GM04504 (cell line): ENCODE data around the gene KRTAP10-8.
"Not testable (repeated sequence)": the region's sequence is repeated elsewhere in the genome, so short reads cannot be mapped to it uniquely, and the experiment has no call there.

Source experiments
- DNase-seq: peaks from one replicate; pipeline ENCODE4 v3.0.0-alpha.2; 2012; ENCODE audit warnings: low read depth

Gene KRTAP10-8

DNA sequence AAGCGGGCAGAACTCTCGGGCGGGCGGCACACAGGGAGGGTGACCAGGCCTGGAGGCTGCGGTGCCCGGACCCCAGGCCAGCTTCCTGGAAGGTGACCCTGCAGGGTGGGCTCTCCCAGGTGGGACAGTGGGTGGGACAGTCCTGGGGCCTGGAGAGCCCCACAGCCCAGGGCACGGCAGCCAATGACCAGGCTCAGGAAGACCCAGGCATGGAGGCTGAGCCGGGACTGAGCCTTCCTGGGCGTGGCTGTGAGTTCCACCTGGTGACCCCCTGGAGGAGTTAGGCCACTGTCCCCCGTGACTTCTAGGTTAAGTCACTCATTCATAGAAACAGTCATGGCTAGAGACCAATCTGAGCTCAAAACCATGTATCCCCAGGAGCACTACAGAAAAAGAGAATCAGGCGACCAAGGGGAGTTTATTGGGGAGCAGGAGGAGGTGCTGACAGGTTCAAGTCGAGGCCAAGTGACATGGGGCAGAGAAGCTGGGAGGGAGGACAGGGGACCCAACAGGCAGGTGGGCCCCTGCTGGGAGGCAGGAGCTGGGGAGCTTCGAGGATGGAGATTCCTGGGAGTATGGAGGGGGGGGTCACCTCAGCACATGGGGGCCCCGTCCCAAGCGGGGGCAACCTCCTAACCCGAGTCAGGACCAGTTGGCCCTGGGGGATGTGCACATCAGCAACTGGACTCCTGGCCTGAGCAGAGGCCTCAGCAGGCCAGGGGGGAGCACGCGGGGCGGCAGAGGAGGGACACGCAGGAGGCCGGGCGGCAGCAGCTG lies 32.6 kb upstream of the KRTAP10-8 start:
- no peak for DNase-seq

DNA sequence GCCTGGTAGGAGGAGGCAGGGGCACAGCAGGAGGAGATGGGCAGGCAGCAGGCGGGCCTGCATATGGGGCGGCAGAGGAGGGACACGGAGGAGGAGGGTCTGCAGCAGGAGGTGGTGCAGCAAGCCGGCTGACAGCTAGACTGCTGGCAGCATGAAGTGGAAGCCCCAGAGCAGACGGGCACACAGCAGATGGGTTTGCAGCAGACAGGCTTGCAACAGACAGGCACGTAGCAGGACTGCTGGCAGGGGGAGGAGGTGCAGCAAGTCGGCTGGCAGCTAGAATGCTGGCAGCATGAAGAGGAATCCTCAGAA lies 32.1 kb upstream of the KRTAP10-8 start:
- DNase-seq: no peak

DNA sequence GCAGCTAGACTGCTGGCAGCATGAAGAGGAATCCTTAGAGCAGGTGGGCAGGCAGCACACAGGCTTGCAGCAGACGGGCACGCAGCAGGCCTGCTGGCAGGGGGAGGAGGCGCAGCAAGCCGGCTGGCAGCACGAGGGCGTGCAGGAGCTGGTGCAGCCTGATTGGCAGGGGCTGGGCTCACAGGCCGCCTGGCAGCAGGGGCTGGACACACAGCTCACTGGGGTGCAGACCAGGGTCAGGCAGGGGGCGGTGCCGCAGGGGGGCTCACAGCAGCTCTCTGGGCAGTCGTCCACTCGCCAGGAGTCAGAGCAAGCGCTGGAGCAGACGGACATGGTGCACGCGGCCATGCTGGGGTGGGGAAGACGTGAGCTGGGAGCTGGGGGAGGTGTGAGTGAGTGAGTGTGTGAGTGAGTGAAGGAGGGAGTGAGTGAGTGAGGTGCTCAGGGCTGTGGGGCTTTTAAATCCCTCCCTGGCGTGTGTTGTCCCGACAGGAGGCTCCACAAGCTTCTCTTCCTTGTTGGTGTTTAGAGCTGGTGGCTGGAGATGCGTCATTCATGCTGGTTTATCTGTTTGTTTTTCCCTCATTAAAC lies 31.6 kb upstream of the KRTAP10-8 start, which contains the start of gene KRTAP10-5:
Gene KRTAP10-5 (minus strand): TSS at position 374 of the 591 bp plus-strand sequence. CDS start 26 bp downstream, at position 348.
- DNase-seq: not testable (repeated sequence)

DNA sequence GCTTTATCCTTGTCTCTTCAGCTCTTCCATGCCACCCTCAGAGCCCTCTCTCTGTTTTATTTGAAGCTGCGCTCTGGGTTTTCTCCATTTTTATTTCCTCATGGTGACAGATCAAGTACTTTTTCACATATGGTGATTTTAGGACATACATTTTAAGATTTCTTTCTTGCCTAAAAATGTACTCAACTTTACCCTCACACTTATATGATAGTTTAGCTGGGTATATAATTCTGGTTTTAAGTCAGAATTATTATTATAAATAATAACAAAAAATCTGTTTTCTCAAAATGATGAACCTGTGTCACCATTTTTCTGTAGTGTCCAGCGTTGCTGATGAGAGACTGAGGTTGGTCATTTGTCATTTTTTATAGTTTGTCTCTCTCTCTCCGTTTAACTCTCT lies 30.7 kb upstream of the KRTAP10-8 start:
- DNase-seq: no peak

DNA sequence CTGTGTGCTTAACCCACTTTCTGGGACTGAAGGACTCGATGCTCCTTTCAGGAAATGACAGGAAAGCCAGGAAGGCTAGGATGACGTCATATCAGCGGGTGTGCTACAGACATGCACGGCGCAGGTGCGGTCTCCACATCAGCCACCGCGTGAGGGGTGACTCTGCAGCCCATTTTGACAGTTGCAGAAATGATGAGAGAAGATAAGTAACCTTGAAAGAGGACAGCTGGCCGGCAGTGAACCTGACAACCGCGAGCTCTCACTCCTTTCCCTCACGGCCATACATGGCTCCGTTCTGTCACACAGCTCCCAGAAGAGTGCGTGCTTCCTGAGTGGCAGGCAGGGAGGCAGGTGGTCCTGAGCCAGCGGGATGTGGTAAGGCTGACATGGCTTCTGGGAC lies 29.8 kb upstream of the KRTAP10-8 start:
- DNase-seq: no peak

DNA sequence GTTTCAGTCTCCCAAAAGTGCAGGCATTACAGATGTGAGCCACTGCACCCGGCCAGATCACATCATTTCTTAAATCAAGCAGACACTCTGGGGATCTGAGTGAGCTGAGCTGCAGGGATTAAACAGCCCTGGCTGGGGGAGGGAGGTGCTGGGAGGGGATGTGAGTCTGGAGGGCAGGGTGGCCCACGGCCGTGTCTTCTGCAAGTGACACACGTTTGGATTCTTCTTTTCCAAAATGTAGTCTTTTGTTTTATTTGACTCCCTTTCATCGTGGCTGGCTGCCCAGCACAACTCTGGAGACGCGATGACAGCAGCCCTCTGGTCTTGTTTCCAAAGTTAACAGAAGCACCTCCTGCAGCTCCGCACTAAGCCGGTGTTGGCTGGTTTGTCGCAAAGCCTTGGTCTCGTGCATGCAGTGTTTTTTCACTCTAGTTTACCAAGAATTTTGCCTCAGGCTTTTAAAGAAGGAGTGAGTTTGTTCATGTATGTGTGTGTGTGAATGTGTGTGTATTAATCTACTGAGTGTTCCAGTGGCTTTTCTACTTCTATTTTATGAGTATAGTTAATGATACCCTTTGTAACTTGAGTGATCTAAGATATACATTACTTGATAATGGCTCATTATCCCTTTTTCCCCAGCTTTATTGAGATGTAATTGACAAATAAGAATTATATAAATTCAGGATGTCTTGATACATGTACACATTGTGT lies 28.6 kb upstream of the KRTAP10-8 start:
- DNase-seq: no peak

DNA sequence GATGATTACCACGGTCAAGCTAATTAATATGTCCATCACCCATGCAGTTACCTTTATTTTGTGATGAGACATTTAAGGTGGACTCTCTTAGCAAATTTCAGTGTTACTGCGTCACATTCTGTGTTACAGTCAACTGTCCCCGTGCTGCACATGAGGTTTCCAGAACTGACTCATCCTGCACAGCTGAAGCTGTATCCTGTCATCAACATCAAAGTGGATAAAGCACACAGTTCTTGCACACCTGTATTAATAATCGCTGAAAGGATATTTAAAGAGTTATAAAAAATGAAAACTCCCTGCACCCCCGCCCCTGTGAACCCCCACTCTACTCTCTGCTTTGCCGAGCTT lies 28.1 kb upstream of the KRTAP10-8 start:
- no peak for DNase-seq

DNA sequence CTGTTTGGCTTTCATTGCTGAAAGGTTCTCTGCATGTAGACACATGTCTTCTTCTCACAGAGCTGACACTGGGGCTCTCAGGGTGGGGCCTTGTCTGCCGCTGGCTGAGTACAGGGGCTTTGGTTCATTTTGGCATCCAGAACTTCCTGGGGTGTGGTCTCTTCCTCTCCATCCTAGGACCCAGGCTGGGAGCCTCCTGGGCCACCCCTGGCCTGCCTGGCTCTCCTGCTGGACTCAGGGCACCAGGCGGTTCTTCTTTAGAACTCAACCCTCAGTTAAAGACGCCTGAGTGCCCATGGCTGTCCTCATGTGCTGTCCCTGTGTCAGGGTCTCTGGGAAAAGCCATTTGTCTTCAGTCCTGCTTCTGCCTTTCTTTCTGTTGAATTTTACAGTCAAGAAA lies 26.0 kb upstream of the KRTAP10-8 start:
- DNase-seq: no peak

GRCh38 chr21:44589094-44589493 lies 22.8 kb upstream of the KRTAP10-8 start:
- DNase-seq: no peak

DNA sequence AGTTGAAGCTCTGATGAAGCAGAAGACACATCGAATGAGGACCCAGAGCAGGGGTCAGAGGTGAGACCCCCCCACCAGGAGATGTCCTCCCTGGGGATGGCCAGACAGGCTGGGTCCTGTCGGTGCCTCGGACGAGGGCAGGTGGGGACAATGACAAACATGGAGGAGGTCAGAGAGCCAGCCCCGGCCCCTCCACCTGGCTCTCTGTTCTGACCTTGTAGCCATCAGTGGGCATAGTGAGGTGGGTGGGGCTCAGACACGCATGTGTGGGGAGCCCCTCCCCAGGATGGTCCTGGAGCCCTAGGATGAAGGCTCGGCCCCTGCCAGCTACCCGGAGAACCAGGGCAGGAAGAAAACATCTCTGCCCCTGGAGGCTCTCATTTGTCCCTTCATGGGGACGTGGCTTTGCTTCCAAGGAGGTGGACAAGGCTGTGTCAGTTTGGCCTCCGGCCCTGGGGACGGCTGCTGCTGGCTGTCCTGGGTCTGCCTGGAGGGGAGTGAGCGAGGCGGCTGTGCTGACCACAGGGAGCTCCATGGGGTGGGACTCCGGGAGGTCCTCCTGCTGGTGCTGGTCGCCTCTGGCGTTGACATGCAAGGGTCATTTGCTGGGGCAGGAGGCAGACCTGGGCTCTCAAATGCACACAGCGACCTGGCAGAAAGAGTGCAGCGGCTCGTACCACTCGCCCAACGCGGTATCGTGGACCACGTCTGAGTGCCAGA lies 22.1 kb upstream of the KRTAP10-8 start:
- no peak for DNase-seq

DNA sequence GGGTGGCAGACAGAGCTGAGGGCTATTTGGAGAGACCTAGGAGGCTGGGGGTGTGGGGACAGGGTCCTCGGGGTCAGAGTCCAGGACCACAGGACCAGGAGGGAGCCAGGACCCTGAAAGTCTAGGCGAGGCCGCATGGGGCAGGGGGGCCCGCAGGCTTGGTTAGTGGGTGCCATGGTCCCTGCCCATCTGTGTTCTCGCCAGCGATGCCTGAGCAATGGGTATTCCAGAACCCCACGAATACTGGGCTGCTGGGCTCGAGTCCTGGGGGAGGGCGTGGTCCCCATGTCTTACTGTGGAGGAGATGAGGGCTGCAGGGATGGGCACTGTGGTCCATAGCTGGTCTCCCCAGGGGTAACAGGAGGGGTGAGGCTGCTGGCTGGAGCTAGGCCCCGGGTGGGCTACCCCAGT lies 21.6 kb upstream of the KRTAP10-8 start:
- DNase-seq: no peak

DNA sequence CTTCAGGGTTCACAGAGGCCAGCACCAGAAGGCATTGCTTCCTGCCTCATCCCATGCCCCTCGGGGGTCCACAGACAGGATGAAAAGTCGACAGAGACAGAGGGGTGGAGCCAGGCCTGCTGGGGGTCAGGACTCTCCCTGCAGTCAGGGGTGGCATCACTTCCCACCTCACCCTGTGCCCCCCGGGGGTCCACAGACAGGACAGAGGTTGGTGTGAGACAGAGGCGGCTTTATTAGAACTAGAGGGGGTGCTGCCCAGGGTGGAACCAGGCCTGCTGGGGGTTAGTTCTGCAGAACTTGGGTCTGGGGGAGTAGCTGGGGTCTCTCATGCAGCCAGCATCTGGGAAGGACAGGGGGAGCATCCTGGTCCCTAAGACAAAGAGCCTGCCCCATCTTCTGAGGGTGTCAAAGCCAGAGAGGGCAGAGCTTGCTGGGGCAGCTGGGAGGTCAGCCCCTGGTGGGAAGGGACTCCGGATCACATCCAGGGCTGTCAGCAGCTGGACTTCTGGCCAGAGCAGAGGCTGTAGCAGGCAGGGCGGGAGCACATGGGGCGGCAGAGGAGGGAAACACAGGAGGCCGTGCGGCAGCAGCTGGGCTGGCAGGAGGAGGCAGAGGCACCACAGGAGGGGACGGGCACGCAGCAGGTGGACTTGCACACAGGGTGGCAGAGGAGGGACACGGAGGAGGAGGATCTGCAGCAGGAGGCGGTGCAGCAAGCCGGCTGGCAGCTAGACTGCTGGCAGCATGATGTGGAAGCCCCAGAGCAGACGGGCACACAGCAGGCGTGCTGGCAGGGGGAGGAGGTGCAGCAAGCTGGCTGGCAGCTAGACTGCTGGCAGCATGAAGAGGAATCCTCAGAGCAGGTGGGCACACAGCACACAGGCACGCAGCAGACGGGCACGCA lies 20.7 kb upstream of the KRTAP10-8 start:
- DNase-seq: not testable (repeated sequence)

- not testable (repeated sequence) for DNase-seq
Observed at GRCh38 chr21:44591801-44592130, 20.1 kb upstream of the KRTAP10-8 start.

DNA sequence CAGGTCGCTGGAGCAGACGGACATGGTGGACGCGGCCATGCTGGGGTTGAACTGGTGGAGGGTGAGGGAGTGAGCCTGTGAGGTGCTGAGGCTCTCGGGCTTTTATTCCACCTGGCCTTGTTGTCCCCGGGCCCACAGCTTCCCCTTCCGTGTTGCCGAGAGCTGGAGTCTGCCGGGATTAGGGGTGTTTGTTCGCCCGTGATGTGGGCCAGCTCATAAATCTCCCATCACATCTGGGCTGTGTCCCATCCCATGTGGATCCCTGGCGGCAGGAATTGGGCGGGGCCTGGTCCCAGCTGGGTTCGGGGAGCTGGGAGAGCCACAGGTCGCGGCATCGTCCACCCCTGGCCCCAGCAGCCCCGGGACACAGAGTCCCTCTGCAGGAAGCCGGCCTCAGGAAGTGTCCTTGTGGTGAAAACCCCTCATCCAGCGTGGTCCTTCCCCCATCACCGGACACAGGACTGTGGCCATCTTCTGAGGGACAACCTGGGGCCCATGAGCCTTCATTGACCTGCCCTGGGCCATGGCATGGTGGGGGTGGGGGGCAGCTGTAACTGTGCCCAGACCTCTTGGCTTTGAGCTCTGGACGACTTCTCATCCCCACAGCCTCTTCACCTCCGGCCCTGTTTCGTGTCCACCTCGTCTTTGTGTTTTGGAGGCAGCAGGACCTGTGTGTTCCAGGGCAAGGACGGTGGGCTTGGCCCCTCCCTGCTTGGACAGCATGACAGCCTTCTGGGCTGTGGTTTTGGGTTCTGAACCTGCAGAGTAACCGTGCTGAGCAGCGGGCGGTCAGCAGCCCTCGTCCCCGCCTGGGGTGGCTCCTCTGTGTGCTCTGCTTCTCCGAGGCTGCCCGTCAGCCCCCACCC lies 19.2 kb upstream of the KRTAP10-8 start, which contains the start of gene KRTAP10-6:
Gene KRTAP10-6 (minus strand): TSS at position 60 of the 866 bp plus-strand sequence. CDS start 21 bp downstream, at position 39.
- DNase-seq: no peak

DNA sequence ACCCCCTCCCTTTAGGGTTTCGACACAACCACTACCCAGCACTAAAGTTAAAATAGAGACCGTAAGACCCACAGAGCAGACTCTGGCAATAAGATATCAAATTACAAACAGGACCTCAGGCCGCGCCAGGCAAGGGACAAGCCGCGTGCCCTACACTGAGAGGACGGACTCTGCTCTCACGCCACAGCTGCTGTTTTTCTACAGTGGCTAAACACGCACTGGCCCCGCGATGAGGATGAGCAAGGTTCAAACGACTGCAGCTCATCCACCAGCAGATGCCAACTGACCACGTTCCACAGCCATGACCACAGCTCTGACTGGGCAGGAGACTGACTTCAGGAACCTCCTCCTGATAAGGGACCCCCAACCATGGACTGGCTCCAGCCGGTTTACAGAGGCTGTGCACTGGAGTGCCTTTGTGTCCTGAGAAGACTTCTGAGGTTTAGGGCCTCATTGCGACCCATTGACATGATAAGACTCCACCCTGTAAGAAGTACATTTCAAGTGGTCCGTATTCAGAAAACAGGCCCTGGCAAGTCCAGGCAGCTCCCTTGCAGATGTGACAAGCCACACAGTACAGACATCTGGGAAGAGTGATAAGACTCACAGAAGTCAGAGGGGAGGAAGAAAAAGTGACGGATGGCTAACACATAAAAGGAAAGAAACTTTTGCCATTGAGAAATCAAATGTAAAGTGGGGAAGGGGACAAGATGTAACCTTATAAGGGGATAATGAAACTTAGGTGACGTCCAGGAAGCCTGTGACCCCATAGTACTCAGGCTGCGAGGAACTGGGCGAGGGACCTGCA lies 18.1 kb upstream of the KRTAP10-8 start:
- DNase-seq: no peak

- no peak for DNase-seq
Observed at GRCh38 chr21:44594406-44594916, 17.4 kb upstream of the KRTAP10-8 start.

DNA sequence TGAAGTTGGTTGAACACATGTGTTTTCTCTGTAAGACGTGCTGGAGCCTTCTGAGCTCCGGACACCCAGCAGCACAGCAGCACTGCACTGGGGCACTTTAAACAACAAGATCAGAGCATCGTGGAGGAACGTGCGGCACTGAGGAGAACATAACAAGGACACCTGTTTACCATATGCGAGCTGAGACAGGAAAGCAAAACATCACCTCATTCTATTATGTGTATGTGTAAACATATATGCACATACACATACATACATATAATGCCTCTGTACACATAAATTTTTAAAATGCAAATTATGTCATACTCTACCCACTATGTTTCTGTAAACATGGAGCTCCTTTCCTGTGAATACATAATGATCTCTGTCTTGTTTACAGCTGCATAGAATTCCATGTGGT lies 16.4 kb upstream of the KRTAP10-8 start:
- no peak for DNase-seq

DNA sequence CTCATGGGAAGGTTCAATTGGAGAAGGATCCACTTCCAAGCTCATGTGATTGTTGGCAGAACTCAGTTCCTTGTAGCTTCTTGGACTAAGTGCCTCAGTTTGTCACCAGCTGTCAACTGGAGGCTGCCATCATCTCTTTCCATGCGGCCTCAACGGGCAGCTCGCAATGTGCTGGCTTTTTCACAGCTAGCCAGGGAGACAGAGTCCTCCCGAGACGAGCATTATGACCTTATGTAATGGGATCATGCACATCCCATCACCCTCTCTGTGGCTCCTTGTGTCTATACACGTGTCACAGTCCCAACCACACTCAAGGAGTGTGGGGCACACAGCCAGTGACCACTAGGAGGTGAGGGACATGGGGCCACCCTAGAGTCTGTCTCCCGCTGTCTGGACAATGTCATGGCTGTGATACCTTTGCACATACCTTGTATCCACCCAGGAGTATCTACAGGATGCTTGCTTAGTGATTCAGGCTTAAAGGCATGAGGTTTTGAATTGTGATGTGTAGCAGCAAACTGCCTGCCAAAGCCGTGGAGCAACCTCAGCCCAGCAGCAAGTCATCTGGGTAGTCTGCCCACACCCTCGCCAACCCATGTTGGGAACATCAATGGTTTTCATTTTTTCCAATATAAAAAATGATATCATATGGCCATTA lies 15.7 kb upstream of the KRTAP10-8 start:
- no peak for DNase-seq

- DNase-seq: no peak
Observed at GRCh38 chr21:44598061-44598460, 13.8 kb upstream of the KRTAP10-8 start.
